ENCODE data around the gene ANO6. TPM values are rescaled to one million over a fixed set of nuclear protein-coding genes. Genes with fewer than 3 reads are reported as not detected.

The ANO6 gene
- polyA plus RNA-seq, 1 donor from 2014 or later, result 9.0 TPM

DNA sequence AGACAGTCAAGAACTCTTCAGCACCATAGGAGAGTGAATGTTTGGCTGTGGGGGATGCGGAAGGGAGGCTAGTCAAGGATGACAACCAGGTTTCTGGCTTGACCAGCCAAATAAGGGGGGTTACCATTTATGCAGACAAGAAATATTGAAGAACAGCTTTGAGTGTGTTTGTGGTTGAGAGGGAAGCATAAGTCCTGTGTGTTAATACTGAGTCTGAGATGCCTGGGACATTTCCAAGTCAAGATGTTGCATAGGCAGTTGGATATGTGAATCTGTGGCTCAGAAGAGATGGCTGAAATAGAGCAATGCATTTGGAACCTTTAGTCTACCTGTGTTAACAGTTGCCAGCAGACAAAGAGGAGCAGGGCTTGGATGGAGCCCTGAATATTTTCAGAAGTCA, 66.1 kb downstream of the ANO6 start:
- no peaks in the 10 kb centered on the region for H3K79me2 ChIP-seq (replicated peaks; ENCODE audit: insufficient read depth, low read length)
- H3K9ac ChIP-seq (ENCODE audit: low read length), result no peak overlapping the region

GRCh38 chr12:45282411-45282810, 66.5 kb downstream of the ANO6 start:
- Histone ChIP-seq H3K27ac (ENCODE audit: low read length) (no peak overlapping the region), H2AFZ (ENCODE audit: low read depth, low read length) (no peak overlapping the region), H3K4me3 (ENCODE audit: low read length) (no peak overlapping the region), H3K36me3 (ENCODE audit: insufficient read depth, low read length) (no peaks in the 10 kb centered on the region), H3K9ac (ENCODE audit: low read length) (no peak overlapping the region), H3K9me3 (ENCODE audit: low read length) (no peaks in the 10 kb centered on the region), H3K79me2 (replicated peaks; ENCODE audit: insufficient read depth, low read length) (no peaks in the 10 kb centered on the region), H3K27me3 (ENCODE audit: insufficient read depth, low read depth, low read length) (no peaks in the 10 kb centered on the region), H3F3A (ENCODE audit: insufficient read depth, low read length, poor library complexity, severe bottlenecking) (no peaks in the 10 kb centered on the region), H3K4me2 (ENCODE audit: low read length) (no peak overlapping the region), H3K9me2 (ENCODE audit: insufficient read depth, low read length) (no peaks in the 10 kb centered on the region), H4K20me1 (ENCODE audit: insufficient read depth) (no peaks in the 10 kb centered on the region)
- no peak for TF ChIP-seq TAF1 (IDR thresholded peaks at IDR 0.05; ENCODE audit: low read depth)
- TF ChIP-seq REST (IDR thresholded peaks at IDR 0.05; ENCODE audit: borderline replicate concordance), result no peak
- TF ChIP-seq CTCF (IDR thresholded peaks at IDR 0.05; ENCODE audit: poor library complexity, severe bottlenecking), result no peak
- TF ChIP-seq SMC3 (conservative IDR thresholded peaks at IDR 0.05; ENCODE audit: poor library complexity), result no peak
- TF ChIP-seq RAD21 (conservative IDR thresholded peaks at IDR 0.05), result no peak
- no peak for TF ChIP-seq EP300 (conservative IDR thresholded peaks at IDR 0.05; ENCODE audit: poor library complexity, severe bottlenecking)
- TF ChIP-seq MXI1 (conservative IDR thresholded peaks at IDR 0.05; ENCODE audit: poor library complexity, severe bottlenecking), result no peak

More for the DNA sequence above, 66.1 kb downstream of the ANO6 start:
- no peaks in the 10 kb centered on the region for H3K9me2 ChIP-seq (ENCODE audit: insufficient read depth, low read length)
- TF ChIP-seq SMC3 (conservative IDR thresholded peaks at IDR 0.05; ENCODE audit: poor library complexity), result no peak
- no peak for TF ChIP-seq POLR2AphosphoS5 (IDR thresholded peaks at IDR 0.05)
- no peak for TF ChIP-seq CTCF (IDR thresholded peaks at IDR 0.05; ENCODE audit: poor library complexity, severe bottlenecking)
- TF ChIP-seq REST (IDR thresholded peaks at IDR 0.05; ENCODE audit: borderline replicate concordance), result no peak
- no peak for TF ChIP-seq EP300 (conservative IDR thresholded peaks at IDR 0.05; ENCODE audit: poor library complexity, severe bottlenecking)
- no peak for TF ChIP-seq EZH2 (IDR thresholded peaks at IDR 0.05; ENCODE audit: borderline replicate concordance, insufficient read depth, low read length, poor library complexity, severe bottlenecking)
- TF ChIP-seq MXI1 (conservative IDR thresholded peaks at IDR 0.05; ENCODE audit: poor library complexity, severe bottlenecking), result no peak
- TF ChIP-seq RAD21 (conservative IDR thresholded peaks at IDR 0.05), result no peak
- no peak for TF ChIP-seq TAF1 (IDR thresholded peaks at IDR 0.05; ENCODE audit: low read depth)
- H3F3A ChIP-seq (ENCODE audit: insufficient read depth, low read length, poor library complexity, severe bottlenecking), result no peaks in the 10 kb centered on the region
- no peaks in the 10 kb centered on the region for H3K36me3 ChIP-seq (ENCODE audit: insufficient read depth, low read length)
- H3K4me3 ChIP-seq (ENCODE audit: low read length), result no peak overlapping the region
- no peak overlapping the region for H3K27ac ChIP-seq (ENCODE audit: low read length)
- H4K20me1 ChIP-seq (ENCODE audit: insufficient read depth), result no peaks in the 10 kb centered on the region
- no peak overlapping the region for H3K4me2 ChIP-seq (ENCODE audit: low read length)
- H3K27me3 ChIP-seq (ENCODE audit: insufficient read depth, low read depth, low read length), result no peaks in the 10 kb centered on the region
- no peak overlapping the region for H2AFZ ChIP-seq (ENCODE audit: low read depth, low read length)
- H3K9me3 ChIP-seq (ENCODE audit: low read length), result no peaks in the 10 kb centered on the region
